Sigmoid colon (tissue), 4 donors: ENCODE measurements around the gene DGKA.
"Not testable (repeated sequence)": the region's sequence is repeated elsewhere in the genome, so short reads cannot be mapped to it uniquely, and the experiment has no call there.

Experiments
- POLR2A ChIP-seq, 2 donors: fragments of 450-650 bp; IDR thresholded peaks; one replicate each; pipeline ENCODE4 v1.6.1; 2016; ENCODE audit warnings: antibody characterized with exemption in 2 of 2, mild to moderate bottlenecking in 2 of 2, moderate library complexity in 2 of 2
- POLR2AphosphoS5 ChIP-seq, 4 donors: sonication (generic); formaldehyde crosslinking; IDR thresholded peaks; one replicate each; pipeline ENCODE4 v1.6.1; 2017; ENCODE audit warnings: antibody characterized with exemption in 4 of 4
- TF ChIP-seq, protein P1 (sequence below), 4 experiments: fragments of 450-650 bp in 3 of 4; fragments of 200-600 bp in 1 of 4; IDR thresholded peaks; one replicate each; pipeline ENCODE4 v1.5.1; 2016 to 2019; ENCODE audit warnings: antibody characterized with exemption in 4 of 4, mild to moderate bottlenecking in 3 of 4, moderate library complexity in 2 of 4

GRCh38 chr12:56003376-56003775 lies 72.4 kb downstream of the DGKA start:
- TF ChIP-seq POLR2A, POLR2AphosphoS5 (IDR thresholded peaks at IDR 0.05): not testable (repeated sequence)
- TF ChIP-seq, protein P1, sequence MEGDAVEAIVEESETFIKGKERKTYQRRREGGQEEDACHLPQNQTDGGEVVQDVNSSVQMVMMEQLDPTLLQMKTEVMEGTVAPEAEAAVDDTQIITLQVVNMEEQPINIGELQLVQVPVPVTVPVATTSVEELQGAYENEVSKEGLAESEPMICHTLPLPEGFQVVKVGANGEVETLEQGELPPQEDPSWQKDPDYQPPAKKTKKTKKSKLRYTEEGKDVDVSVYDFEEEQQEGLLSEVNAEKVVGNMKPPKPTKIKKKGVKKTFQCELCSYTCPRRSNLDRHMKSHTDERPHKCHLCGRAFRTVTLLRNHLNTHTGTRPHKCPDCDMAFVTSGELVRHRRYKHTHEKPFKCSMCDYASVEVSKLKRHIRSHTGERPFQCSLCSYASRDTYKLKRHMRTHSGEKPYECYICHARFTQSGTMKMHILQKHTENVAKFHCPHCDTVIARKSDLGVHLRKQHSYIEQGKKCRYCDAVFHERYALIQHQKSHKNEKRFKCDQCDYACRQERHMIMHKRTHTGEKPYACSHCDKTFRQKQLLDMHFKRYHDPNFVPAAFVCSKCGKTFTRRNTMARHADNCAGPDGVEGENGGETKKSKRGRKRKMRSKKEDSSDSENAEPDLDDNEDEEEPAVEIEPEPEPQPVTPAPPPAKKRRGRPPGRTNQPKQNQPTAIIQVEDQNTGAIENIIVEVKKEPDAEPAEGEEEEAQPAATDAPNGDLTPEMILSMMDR (IDR thresholded peaks at IDR 0.05), result not testable (repeated sequence)
